Kasumi-1 (cell line): Measurements from ENCODE around the gene CYP3A5.
"Not testable (repeated sequence)": the region's sequence is repeated elsewhere in the genome, so short reads cannot be mapped to it uniquely, and the experiment has no call there.

Source experiments
- DNase-seq, 2 experiments: peaks; one replicate each; lab custom pipeline; 2025; lab: John Stamatoyannopoulos, UW

The CYP3A5 gene

DNA sequence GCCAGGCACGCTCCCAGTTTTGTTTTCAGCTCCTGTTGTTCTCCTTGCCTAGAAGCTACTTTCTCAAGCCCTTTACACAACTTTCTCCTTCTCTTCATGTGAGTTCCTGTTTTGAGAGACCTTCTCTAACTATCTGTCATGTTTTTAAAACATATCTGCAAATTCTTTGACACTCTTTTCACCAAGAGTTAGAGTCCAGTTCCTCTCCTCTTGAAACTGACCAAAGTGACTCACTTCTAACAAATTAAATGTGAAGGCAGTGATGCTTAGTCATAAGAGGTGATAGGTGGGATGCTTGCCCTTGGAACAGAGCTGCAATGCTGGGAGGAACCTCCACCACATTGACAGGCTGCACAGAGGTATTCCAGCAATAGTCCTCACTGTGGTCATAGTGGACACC lies 37.8 kb downstream of the CYP3A5 start:
- no peak for DNase-seq

DNA sequence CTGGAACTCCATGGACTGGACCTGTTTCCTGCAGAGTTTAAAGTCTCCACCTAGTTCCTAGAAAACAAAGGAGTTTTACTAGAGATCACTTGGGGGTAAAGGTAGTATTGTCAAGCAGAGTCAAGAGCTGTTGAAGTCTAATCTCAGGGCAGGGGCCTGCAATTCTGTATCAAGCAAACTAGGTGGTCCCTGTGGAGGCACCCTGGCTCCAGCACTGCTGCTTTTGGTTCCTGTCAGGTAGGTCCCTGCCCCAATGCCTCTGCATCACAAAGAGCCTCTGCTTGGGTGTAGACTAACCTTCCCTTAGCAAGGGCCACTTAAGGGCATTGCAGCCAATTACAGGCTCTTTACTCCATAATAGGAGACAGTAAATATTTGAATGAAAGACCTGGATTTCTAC lies 40.5 kb downstream of the CYP3A5 start:
- no peak for DNase-seq

DNA sequence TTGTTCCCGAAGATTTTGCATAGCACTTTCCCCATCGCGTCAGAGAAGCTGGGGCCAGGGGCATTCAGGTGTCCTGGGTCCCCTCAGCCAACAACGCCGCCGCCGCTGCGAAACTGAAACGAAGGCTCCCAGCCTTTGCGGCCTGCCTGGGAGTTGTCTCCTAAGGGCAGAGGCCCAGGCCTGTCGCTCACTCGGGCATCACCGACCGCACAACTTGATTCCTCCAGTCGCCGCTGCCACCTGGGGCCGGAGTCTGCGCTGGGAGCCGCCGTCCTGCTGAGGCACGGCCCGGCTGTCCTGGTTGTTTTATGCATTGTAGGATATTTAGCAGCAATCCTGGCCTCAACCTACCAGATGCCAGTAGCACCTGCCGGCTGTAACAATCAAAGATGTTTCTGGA lies 41.1 kb downstream of the CYP3A5 start:
- no peak for DNase-seq

DNA sequence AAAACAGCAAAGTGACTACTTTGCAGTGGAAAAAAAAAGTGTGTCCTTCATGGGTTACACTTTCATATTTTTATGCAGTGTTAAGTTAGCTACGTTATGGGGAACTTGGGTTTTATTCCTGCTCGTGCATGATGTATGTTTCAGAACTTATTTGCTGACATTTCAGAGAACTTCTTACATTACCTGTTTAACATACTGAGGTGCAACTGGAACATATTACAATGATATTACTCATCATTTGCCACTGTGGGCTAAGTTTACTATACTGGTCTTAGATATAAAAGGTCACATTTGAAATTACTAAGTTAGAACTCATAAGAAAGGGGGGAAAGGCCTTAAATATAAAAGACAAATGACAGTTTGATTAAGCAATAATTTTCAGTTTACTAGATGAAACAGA lies 42.4 kb downstream of the CYP3A5 start:
- not testable (repeated sequence) for DNase-seq

DNA sequence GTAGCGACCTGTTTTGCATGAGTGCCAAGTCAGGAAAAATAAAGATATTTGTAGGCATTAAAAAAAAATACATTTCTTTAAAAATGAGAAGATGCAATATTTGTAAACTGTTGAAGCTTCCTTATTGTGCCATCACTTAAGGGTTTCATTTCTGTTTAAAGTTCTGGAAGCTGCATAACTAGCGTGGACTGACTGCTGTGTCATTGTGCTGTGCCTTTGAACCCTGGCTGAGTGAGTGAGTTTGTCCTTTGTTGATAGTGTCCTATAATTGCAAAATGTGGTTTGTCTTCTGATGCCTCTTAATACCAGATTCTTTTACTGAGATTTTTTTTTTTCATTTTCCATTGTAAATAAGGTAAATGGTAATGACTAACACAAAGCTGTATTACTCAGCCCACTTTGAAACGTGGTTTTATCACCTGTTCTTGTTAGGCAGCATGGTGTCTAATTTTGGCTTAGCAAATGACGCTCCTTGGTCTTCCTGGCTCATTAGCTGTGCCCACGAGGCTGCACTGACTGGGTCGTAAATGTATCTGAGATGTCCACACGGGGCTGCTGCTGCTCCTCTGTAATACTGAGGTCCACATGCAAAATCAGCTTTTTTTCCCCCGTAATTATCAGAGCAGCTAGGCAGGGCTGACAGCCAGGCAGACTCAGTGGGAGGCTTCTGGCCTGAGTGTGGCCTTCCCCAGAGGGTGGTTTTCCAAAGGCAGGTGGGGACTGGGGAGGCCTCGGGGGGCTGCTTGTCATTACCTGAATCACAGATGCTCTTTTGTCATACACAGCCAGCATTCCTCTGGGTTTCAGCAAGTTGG lies 48.3 kb downstream of the CYP3A5 start:
- DNase-seq, result no peak

DNA sequence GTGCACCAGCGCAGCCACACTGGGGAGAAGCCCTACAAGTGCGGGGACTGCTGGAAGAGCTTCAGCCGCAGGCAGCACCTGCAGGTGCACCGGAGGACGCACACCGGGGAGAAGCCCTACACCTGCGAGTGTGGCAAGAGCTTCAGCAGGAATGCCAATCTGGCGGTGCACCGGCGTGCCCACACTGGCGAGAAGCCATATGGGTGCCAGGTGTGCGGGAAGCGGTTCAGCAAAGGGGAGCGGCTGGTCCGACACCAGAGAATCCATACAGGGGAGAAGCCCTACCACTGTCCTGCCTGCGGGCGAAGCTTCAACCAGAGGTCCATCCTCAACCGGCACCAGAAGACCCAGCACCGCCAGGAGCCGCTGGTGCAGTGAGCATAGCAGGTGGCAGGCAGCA lies 50.2 kb downstream of the CYP3A5 start:
- DNase-seq, result no peak

DNA sequence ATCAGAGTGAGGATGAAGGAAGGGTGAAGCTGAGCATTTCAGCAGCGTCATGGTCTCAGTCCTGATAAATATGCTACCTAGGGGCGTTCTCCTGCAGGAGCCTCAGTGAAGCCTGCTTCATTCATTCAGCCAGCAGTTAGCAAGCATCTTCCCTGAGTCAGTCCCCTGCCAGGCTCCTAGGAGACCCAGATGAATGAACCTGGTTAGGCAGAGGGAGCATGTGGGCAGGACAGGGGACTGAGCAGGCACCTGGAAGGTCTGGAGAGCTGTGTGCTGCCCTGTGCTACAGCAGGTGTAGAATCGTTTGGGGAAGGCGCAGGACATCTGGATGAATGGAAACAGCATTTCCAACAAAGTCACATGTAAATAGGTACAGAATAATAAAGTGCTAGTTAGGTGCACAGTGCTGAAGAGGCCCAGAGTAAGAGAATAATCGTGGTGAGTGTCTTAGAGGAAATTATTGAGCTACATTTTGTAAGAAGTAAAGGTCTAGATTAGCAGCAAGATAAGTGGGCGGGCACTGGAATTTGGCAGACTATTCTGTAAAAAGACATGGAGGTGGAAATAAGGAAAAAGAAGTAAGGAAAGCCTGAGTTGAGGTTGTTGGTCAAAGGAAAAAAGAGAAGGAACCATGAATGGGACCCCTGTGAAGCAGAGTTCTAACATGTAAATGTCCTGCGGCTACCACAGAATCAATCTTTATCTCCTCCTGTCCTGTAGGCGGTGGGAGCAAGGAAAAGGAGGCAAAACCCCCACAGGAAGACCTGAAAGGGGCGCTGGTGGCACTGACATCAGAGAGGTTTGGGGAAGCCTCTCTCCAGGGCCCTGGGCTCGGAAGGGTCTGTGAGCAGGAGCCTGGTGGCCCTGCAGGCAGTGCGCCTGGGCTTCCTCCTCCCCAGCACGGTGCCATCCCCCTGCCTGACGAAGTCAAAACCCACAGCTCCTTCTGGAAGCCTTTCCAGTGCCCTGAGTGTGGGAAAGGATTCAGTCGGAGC lies 51.0 kb downstream of the CYP3A5 start:
- no peak for DNase-seq

DNA sequence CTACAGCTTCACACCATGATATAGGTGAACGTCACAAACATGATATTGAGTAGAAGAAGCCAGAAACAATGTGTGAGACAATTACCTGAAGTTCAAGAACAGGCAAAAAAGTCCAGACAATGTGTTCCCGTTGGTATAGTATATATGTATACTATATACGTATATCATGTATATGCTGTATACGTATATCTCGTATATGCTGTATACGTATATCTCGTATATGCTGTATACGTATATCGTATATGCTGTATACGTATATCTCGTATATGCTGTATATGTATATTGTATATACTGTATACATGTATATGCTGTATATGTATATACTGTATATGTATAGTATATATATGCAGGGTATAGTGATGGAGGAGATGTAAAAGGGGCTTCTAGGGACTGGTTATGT lies 52.3 kb downstream of the CYP3A5 start:
- DNase-seq, result no peak

DNA sequence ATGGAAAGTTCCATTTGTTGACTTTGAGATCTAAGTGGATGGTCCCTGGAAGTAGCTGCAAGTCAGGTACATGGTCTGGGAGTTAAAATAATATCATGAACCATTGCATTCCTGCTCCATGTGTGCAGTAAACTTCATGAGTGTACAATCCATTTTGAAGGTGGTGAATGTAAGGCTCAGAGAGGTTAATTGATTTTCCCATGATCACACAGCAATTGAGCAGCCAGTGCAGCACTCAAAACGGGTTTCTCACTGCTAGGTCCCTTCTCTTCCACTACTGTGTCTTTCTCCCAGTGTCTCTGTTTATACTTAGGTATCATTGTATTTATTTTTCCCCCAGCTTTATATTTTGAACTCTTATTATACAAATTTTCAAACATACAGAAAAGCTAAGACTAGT lies 53.1 kb downstream of the CYP3A5 start:
- DNase-seq, result no peak

DNA sequence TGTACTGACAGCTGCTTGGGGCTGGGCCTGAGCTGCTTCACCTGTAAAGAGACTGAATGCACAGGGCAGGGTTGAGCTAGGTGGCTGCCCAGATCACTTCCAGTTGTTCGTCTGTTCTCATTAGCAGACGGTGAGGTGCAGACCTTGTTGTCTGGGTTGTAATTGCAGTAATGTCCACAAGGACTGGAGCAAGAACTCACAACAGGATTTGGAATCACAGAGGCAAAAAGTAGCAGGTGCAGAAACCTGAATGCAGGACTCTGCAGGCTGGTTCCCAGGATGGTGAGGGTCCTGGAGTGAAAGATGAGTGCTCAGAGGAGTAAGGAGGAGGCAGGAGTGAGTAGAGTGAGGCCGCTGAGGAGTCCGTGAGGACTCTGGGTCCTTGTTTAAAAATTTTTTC lies 53.8 kb downstream of the CYP3A5 start:
- DNase-seq, result no peak

DNA sequence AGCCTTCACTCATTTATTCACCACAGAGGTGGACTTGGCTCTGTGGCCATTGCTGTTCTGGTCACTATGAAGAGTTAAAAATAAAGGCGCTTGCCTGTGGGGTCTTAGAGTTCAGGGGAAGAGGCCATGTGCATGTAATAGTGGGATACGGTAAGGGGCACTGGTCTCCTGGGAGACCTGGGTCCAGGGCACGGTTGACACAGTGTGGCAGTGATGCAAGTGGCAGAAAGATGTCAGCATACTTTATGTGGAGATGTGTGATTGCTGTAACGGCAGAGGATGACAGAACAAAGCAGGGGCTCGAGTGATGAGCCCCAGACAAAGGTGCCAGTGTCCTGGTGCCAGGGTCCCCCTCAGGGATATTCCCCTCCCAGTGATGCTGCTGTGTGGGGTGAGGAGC lies 54.5 kb downstream of the CYP3A5 start:
- DNase-seq, result no peak

DNA sequence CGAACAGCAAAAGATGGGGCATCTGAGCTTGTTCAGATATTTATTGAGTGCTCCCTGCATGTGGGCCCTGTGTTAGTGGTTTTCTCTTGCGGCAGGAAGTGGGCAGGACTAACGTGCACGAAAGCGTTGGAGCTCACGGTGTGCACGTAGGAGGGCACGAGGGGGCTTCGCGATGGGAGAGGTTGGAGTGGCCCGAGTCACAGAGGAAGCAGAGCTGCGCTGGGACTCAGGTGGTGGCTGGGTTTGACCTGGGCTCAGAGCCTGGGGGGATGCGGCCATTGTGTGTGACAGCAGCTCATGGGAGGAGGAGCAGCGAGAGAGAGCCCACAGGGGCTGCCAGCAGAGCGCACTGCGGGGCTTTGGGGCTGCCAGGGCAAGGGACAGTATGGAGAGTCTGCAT lies 55.3 kb downstream of the CYP3A5 start:
- DNase-seq, result peak; percentile 14 to 36

DNA sequence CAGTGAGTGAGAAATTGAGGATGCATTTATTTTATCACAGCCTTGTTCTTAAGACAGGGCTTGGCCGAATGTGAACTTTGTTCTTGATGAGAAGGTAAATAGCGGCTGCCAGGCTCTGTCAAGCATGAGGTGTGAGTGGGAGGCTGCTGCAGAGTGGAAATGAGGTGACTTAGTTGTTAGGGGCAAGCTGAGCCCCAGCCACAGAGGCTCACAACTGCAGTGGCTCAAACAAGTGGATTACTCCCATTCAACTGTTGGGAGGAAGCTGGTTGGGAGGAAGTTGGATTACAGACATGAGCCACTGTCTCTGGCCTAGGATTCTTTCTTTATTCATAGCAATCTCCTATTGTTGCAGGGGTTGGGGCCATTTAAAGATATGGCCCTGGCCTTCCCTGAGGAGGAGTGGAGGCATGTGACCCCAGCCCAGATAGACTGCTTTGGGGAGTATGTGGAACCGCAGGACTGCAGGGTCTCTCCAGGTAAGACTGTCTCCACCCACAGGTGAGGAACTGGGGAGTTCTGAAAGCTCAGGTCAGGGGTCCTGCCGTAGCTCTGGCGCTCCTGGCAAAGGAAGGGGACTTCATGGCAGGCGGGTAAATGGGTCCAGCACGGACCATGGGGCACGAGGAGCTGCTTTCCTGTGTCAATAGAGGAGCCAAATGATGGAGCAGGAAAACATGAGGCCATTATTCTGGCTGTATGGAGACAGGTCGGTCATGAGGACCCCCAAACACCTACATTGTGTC lies 55.9 kb downstream of the CYP3A5 start:
- peak in 1 of 2 experiments; percentile 32 for DNase-seq

DNA sequence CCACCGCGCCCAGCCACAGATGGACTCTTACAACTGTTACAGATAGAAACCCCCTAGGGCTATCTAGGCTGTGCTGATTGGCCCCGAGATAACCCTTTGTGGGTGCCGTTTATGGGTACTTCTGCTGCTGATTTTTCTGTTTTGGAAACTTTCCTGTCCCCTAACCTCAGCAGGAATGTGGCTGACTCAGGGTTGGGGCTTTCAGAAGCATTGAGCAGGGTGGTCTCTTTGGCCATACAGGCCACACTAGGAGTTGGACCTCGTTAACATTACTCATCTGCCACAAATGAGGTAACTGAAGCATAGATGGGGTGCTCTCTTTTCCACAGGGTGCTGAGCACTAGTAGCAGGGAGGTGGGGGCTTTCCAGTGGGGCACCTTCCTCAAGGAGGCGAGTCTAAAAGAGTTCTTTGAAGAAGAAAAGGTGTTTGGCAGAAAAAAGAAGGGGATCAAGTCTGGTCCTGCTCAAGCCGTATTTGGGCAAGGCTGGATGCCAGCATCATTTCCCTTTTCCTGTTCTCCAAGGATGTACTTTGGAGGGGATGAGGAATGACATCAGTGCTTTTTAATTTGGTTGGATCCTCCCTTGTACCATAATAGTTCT lies 56.6 kb downstream of the CYP3A5 start:
- DNase-seq, result no peak

DNA sequence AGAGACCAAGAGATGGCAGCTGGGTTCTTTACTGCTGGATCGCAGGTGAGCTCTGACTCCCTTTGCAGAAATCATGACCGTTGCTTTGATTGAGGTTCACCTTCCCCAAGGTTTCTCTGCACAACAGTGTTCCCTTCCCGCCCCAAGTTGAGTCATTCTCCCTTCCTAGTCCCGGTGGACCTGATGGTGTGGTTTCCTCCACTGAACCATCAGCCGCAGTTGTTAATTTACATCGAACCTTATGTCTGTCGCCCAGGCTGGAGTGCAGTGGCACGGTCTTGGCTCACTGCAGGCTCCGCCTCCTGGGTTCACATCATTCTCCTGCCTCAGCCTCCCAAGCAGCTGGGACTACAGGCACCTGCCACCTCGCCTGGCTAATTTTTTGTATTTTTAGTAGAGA lies 57.2 kb downstream of the CYP3A5 start:
- no peak for DNase-seq

DNA sequence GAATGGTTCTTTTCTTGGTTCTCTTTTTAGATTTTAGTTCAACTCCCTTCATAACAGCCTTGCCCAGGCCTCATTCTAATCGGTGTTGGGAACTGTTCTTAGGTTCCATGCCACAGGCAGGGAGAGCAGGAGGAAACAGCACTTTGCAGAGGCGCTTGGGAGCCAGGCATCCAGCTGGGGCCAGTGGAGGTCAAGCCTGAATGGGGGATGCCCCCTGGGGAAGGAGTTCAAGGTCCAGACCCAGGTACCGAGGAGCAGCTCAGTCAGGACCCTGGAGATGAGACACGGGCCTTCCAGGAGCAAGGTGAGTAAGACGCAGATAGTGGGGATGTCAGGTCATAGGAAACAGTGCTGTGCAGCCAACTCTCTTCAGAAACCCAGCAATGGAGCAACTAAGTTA lies 58.5 kb downstream of the CYP3A5 start:
- no peak for DNase-seq

DNA sequence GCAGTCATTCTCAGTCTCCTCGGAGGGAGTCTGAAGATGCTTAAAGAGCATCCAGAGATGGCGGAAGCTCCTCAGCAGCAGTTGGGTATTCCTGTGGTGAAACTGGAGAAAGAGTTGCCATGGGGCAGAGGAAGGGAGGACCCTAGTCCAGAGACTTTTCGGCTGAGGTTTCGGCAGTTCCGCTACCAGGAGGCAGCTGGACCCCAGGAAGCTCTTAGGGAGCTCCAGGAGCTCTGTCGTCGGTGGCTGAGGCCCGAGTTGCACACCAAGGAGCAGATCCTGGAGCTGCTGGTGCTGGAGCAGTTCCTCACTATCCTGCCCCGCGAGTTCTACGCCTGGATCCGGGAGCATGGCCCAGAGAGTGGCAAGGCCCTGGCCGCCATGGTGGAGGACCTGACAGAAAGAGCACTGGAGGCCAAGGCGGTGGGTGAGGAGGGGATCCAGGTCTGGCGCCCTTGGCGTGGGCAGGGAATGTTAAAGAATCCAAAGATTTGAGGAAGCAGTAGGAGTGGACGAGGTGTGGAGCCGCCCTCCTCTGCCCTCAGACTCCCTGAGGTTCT lies 60.1 kb downstream of the CYP3A5 start:
- no peak for DNase-seq

DNA sequence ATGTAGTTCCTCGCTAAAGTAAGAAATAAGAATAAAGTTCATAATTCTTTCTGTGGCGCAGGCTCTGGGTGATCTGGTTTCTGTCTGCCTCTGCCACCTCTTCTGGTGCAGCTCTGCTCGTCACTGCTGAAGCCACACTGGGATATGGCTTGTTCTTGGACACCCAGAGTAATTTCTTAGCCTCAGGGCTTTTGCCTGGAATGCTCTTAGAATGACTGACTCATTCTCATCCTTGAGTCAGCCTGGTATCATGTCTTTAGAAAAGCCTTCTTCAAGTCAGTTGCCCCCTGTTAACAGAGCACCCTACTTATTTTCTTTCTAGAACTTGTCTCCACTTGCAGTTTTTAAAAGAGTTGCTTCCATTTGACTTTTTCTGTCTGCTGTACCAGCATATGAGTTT lies 61.1 kb downstream of the CYP3A5 start:
- DNase-seq, result no peak

DNA sequence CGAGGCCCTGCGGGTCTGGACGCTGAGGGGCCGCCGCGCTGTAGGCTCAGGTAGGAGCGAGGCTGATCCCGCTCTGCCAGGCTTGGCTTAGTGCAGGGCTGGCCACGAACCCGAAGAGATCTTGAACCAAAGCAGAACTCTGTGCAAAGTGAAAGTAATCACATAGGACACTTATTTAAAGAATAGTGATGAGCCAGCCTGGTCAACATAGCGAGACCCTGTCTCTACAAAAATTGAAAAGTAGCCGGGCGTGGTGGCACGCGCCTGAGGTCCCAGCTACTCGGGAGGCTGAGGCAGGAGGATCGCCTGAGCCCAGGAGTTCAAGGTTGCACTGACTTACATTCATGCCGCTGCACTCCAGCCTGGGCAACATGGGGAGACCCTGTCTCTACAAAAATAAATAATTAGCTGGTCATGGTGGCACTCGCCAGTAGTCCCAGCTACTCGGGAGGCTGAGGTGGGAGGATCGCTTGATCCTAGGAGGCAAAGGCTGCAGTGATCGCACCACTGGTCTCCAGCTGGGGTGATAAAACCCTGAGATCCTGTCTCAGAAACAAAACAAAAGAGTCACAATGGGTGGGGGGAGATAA lies 62.5 kb downstream of the CYP3A5 start:
- no peak for DNase-seq

DNA sequence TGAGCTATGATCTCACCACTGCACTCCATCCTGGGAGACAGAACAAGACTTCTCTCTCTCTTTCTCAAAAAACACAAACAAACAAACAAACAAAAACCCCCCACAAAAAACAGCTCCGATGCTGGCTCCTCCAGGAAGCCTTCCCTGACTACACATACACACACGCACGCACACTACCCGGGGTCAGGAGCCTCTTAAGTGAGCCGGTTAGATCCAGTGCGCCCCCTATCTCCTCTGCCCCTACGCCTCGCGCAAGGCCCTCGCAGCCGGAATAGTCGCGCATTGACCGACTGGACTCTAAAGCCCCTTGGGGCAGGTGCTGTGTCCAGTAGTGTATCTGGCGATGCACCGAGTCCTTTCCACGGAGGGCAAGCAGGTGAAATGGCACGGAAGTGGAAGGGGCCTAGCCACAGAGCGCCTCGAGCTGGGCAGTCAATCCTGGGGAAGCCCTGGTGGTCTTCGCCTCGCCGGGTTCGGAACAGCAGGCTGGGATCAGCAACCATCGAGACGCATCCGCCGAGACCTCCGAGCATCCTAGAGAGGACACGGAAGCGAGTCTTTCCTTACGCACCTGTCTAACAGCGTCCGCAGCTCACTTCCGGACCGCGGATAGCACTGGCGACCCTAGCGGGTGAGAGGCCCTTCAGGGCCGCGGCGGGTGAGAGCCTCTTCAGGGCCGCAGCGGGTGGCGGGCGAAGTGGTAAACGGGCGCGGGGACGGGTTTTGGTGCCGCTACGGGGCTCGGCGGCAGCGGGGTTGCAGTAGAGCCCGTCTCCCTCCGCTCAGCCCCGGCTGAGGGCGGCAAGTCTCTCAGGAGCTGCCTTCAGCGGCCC lies 63.2 kb downstream of the CYP3A5 start, which contains the start of gene ZSCAN25:
Gene ZSCAN25 (plus strand): TSS at position 588 of the 833 bp plus-strand sequence. CDS start 2,661 bp downstream, outside the sequence.
- DNase-seq, result peak; percentile 84 to 88
